NCI-H524 (cell line): ENCODE measurements around the gene SCARB2.

ENCODE experiments used
- DNase-seq, 2 experiments: peaks; one replicate each; lab custom pipeline; 2025; lab: John Stamatoyannopoulos, UW

The SCARB2 gene

DNA sequence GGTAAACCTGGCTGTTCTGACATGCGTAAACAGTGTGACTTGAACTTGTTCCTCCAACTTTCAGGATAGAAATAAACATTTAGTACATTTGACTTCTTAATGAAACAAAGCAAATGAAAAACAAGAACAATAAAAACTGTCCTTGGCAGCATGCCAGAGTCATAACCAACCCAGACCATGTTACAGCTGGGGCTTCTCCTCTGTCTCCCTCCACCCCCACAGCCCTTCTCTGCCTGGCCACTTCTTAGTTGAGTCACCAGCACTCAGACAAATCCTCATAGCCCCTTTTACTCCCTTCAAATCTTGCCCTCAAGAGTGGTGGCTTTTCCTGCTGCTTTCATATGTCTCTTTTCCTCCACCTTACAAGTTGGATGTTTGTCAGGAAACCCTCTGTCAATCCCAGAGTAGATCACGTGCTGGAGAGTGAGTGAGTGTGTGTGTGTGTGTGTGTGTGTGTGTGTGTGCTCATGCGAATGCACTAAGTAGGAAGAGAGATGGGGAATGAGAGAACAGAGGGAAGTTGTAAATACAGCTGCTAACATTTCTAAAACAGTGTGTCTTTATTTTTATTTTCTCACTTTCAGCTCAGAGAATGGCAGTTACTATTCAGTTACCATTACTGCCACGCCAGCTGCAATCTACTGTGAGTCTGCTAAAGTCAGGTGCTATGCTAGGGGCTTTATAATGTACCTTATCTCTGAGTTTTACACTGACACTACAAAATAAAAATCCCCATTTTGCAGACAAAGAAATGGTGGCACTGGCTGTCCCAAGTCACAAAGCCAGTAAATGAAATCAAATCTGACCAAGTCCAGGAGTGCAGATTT lies 15.0 kb downstream of the SCARB2 start:
- DNase-seq: peak; percentile 76 to 79

DNA sequence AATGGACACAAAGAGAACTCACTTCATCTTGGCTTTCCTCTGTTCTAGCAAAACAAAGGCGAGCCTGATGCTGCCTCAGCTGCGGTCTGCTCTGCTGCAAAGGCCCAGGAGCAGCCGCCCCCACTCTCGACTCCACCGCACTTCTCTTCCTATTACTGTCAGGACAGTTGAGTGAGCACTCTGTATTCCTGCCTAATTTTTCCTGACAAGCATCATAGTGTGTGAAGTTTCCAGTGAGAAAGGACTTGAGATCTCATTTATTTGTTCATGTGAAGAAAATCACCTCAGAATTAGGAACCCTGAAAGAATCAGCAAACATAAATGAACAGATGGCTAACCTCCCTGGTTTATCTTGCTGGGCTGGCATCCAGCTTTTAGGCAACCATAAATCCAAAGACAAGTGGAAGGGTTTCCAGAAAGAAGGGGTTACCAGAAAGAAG lies 15.6 kb downstream of the SCARB2 start:
- peak; percentile 76 to 79 for DNase-seq

DNA sequence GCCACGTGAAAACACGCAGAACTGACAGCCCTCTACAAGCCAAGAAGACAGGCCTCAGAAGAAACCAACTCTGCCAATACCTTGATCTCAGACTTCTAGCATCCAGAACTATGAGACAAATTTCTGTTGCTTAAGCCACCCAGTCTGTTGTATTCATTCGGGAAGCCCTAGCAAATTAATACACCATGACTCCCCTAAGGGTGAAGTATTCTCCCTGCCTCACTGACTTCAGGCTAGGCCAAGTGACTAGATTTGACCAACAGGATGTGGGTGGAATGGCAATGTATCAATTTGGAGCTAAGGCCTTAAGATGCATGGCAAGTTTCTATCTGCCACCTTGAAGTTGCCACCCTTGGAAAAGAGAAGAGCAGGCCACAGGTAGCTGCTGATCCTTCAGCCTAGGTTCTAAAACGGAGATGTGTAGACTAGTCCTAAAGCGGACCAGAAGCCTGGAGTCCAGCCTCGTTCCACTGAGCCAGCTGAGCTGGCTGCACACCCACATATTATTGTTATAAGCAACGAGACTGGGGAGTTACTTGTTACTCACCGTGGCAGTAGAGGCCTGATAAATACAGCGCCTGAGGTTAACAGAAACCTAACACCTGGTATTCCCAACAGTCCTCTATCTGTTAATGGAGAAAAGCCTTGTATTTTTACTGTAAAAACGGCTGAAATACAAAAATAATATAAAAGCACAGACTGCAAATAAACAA lies 16.4 kb downstream of the SCARB2 start:
- no peak for DNase-seq

DNA sequence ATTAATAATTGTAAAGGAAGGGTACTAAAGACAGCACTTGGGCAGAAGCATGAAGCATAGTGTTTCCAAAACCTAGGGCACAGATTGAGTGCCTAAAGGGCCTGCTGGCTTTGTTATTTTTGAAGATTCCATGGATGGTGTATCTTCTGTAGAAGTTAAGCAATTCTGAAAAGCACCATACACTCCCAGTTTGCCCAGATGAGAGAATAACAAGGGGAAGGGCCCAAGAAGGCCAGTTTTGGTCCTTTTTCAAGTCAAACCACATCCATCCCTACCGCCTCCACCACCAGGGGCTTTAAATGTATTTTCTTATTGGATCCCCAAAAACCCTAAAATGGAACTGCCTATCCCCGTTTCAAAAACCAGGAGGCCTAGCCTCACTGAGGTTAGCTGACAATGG lies 17.2 kb downstream of the SCARB2 start:
- DNase-seq: no peak

DNA sequence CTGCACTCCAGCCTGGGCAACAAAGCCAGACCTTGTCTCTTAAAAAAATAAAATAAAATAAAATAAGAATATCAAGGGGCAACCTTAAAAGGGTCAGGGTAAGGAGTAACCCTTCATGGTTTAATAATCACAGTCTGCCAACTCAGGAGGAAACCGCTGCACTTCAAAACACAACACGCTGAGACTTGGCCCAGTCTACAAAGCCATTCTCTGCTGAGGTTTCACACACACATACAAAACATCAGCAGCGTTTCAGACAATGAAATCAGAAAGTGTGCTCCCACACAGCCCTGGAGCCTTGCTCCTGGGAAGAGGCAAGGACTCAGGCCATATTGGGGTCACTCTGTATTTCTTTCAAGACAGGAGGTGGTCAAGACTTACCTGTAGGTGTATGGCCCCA lies 18.3 kb downstream of the SCARB2 start:
- DNase-seq: no peak

DNA sequence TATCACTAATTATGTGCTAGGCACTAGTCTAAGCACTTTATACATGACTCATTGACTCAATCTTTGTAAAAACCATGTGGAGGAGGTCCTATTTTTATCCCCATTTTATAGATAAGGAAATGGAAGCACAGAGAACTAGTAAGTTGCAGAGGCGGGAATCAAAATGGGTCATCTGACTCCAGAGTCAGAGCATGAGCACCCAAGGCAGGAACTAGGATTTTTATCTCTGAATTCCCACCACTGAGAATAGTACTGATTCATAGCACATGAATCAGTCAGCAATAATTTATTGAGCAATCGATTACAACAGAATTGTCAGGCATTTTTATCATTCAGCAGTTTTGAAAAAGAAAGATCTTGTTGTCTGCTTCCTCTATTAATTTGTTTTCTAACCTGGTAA lies 19.3 kb downstream of the SCARB2 start:
- DNase-seq: no peak

DNA sequence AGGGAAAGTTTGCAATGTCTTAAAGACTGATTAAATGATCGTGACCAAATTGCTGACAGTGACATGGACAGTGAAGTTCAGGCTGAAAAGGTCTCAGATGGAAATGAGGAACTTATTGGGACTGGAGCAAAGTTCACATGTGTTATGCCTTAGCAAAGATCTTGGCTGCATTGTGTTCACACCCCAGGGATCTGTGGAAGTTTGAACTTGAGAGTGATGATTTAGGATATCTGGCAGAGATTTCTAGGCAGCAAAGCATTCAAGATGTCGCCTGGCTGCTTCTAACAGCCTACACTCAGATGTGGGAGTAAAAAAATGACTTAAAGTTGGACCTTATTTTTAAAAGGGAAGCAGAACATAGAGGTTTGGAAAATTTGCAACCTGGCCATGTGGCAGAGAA lies 21.4 kb downstream of the SCARB2 start:
- DNase-seq: no peak

DNA sequence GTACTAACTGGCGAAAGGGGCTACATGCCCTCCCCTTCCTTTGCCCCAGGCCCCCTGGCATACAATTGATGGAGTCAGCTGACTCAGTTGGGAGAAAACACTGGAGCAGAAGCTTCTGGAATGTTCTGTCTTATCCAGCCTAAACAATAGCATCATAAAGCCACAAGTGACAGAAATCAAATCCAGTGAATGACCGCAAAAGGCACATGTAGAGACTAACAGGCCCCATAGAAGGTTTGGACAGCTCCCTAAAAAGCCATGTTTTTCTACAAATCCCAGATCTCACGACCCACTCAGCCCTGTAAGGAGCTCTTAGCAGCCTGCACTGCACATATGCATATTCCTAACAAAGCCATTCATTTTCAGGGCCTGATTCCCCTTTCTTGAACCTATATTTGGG lies 25.1 kb downstream of the SCARB2 start:
- DNase-seq: no peak

DNA sequence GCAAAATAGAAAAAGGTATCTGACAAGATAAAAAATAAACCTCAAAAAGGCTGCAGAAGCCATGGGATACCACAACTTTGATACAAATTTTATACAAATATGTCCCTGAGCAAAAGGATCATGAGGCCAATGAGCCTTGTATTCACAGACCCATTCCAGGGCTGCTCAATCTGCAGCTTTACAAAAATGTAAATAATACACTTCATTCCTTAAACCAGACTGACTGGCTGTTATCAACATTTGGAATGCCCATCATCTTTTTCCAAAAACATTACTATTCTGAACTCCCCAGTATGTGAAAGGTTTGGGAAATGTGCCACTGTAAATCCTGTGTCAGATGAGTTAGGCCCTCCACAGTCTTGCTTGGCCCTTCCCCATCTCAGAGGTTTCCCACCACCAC lies 25.5 kb downstream of the SCARB2 start:
- no peak for DNase-seq

DNA sequence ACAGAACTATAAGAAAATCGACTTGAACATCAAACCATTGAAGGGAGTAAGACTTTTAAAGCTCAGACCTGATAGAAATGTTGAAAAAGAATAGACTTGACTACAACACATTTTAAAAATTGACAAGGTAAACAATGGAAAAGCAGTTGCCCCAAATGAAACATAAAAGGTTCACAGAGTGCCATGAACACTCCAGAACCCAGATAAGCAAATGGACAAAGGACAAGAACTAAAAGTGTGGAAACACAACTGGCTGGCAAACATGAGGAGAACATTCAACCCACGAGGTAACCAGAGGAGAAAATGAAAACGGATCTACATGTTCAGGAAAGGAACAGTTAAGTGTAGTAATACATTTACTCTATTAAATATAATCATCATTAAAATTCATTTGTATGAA lies 26.5 kb downstream of the SCARB2 start:
- no peak for DNase-seq

DNA sequence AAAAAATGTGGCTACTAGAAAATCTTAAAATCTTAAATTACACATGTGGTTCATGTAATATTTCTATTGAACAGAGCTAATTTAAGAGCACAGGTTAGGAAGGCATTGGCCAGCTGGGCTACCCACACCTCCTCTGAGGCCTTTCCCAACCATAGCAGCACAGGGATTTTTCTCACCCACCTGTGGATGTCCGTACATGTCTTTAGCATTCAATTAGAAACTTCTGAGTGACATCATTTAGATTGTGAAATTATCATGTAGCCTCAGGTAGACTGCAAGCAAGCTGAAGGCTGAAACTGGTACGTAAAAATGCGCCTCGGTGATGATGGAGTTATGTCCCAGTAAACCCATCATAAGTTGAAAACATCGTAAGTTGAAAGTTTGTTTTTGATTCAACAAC lies 31.2 kb downstream of the SCARB2 start:
- no peak for DNase-seq

DNA sequence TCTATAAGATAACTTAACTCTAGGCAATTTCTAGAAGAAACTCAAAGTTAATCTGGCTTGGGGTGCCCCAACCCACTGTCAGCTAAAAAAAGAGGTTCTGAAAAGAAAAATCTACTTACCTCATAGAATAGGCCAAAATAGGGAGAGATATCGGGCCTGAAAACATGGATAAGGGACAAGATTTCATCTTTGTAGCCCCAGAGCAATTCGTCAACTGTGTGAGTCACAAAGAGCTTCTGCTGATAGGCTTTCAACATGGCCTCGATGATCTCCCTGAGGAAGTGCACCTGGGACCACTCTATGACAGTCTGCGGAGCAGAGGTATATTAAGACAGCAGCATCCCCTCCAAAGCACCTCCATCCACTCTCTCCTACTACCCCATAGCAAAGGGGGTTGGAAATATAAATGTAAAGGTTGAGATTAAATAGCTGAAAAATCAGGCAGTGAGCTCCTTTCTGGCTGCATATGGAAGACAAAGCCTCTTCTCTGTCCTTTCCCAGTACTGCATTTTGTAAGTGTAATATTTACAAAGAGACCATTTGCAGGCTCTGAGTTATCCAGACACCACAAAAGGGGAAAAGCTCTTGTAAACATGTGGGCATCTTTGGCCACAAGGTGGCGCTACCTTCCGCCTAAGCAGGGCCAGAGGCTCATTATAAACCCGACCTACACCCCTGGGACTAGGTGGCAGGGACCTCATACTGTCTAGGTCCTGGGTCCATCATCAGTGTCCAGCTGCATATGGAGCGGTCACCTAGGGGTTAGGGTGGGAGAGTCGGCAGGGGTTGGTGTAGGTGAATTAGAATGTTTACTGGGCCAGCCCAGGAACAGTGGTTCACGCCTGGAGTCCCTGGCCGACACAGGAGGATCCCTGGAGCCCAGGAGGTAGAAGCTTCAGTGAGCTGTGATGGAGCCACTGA lies 34.0 kb downstream of the SCARB2 start:
- DNase-seq: peak; percentile 54 to 61

DNA sequence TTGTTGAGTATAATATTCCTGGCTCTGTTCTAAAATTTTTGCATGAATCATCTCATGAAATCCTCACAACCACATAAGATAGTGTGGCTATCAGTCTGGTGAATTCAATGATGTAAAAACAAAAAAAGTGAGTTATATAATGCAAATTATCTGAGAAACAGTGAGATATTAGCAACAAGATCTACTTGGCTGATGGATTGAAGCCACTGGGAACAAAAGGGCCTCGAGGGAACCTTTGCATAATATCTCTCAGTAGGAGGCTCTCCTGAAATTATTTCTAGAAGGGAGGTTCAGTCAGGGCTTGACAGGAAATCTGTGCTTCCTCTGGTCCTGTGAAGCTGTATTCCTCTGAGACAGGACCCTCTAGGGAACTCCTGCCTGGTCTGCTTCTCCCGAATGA lies 35.3 kb downstream of the SCARB2 start:
- DNase-seq: no peak

DNA sequence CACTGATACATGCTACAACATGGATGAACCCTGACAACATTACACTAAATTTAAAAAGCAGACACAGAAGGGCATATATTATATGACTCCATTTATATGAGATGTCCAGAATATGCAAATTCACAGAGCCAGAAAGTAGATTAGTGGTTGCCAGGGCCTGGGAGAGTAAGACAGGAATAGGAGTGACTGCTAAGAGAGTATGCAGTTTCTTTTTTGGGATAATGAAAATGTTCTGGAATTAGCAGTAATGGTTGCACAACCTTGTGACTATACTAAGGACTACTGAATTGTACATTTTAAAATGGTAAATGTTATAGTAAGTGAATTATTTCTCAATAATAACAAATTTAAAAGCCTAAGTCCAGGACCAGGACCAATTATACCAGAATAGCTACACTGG lies 35.9 kb downstream of the SCARB2 start:
- no peak for DNase-seq

DNA sequence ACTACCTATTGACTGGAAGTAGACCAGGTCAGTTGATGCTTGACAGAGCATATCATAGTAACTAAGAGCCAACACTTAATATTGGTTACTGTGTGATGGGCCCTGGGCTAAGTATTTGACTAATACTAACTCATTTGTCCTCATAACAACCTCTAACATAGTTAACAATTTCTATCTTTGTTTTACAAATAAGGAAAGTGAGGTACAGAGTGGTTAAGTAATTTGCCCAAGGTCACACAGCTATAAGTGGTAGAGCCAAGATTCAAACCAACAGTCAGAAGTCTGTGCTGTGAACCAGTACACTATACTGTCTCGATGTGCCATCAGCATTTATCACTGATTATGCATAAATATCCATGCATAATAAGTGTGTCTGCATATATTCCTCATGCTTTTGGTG lies 38.3 kb downstream of the SCARB2 start:
- no peak for DNase-seq

DNA sequence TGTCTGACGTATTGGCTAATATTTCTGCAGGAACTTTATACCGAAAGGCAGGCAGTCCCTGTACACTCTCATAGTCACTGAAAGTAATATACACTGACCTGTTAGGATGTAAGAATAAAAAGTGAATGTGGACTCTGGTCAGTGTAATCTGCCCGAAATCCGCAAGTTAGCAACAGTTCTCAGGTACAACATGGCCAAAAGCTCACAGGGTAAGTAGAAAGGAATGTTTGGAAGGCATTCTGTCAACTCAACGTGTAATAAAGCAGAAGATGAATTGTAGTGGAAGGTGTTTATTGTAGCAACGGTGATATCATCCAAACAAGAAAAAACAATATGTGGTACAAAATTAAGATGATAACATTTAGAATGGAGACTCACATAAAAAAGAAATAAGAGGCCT lies 39.4 kb downstream of the SCARB2 start:
- DNase-seq: no peak

DNA sequence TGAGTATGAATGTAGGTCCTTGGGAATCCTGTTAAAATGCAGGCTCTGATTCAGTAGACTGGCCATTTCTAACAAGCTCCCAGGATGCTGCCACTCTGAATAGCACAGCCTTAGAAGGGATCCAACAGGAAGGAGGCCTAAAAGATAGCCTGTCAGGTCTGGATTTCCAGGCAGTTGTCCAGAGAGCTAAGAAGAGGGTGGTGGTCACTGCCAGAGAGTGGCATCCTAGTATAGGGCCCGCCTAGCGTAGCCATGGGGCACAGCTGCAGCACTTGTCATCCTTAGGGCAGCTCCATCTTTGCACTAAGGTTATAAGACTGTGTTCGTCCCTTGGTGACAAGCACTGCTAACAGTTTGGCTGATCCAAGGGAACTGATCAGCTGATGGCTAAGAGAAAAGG lies 44.9 kb downstream of the SCARB2 start:
- no peak for DNase-seq

DNA sequence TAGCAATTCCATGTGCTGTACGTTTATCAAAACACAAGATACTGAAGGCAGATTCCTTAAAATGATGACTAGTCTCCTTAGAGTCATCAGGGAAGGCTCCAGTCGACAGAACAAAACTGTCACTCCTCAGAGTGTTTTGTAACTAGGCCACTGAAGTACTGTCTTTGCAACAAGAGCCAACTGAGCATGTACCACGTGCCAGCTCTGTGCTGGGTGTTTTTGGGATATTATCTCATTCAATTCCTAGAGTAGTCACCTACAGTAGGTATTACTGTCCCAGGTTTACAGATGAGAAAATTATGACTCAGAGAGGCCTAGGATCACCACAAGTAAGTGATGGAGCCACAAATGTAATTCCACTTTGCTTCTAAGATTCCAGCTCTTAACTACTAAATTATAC lies 47.1 kb downstream of the SCARB2 start:
- DNase-seq: no peak

DNA sequence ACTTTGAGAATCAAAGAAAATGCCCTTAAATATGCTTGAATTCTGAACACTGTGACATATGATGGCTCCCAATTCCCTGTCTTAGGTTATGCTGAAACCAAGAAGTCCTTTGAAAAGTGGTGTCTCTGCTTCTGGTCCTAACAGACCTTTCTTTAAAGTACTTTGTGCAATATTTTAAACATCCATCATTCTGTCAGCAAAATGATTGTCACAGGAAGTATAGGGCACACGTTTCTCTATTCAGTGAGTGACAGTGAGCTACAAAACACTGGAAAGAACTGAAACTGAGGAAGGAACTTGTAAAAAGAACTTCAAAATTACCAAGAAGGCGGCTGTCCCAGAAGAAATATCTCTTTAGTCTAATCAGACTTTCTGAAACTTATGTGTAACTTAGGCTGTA lies 53.3 kb downstream of the SCARB2 start:
- no peak for DNase-seq

DNA sequence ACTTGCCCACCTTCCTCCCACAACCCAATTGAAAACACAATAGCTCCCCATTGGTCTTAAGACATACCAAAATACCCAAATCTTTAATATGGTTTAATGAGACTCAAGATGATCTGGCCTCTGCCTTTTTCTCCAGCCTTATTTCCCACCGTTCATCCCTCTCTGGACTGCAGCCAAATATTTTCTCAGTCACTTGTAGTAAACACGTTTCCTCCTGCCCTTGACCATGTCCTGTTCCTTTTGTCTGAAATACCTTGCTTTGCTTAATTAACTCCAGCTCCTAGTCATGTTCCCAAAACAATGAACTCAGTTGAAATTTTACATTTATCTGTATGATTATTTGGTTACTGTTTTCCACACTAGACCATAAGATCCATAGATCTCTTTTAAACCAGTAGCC lies 57.0 kb downstream of the SCARB2 start:
- peak in 1 of 2 experiments; percentile 0 for DNase-seq

DNA sequence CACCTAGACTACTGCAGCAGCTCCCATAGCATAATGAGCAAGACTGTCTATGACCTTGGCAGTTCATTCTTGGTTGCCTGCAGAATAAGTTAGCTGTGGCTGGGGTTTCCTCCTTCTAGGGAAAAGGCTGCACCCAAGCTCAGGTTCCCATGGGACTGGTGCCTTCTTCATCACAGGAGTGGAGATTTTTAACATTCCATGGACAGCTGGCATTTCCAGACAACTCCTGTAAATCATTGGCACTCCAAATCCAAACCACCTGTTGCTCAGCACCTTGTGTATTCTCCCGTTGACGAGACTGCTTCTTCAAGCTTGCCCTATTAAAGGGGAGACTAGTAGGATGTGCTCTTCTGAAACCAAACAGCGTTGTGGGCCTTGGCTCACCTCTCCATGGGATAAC lies 57.6 kb downstream of the SCARB2 start:
- peak in 1 of 2 experiments; percentile 13 for DNase-seq

DNA sequence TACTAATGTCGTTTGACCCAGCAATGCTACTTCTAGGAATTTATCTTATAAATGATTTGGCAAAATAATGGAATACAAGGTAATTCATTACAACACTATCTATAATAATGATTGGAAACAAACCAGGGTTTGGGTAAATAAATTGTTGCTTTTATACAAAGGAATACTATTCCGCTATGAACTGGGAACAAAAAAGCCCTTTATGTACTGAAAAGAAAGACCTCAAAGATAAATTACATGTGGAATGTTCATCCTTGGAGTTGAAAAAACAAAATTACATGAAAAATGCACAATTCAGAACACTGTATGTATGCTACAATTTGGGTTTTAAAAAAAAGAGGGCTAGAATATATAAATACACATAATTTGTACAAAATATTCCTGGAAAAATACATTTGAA lies 60.3 kb downstream of the SCARB2 start:
- DNase-seq: no peak
